ENCODE measurements around the gene SPATC1L. TPM values are rescaled to one million over a fixed set of nuclear protein-coding genes. Genes with fewer than 3 reads are reported as not detected.

The SPATC1L gene
- total RNA-seq, 1 donor from 2014 or later, result 8.6 TPM

DNA sequence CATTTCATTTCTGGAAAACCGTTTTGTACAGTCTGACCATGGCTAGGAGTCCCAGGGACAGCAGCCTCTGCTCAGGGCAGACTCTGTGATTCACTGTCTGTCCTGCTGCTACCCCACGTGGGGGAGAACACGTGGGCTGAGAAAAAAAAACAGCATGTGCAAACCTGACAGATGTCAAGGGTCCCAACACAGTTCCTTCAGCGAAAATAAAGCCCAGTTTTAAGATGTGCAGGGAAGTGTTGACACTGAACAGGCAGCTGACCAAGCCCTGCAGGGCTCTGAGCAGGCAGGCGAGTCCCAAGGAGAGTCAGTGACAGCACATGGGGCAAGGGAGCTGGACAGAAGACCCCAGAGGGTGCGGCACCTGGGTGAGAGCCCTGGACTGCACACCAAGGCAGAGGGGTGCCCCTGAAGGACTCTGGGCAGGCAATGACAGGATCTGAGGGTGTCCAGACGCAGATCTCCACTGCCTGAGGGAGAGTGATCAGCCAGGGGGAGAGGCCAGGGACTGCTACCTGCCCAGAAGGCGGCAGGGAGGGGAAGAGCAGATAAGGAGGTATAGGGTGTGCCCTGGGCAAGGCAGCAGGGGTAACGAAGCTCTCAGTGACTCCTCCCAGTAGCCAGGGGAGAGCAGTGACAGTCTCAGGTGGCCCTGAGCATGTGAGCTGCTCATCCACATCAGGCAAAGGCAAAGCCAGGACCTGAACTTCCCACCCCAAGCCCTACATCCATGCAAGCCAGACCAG lies 5.1 kb upstream of the SPATC1L start:
- Histone ChIP-seq H3K27me3 (ENCODE audit: low read depth) (no peaks in the 10 kb centered on the region), H3K4me1 (peaks cover 7% of the 10 kb centered on the region), H3K9me3 (no peaks in the 10 kb centered on the region), H3K4me3 (no peak overlapping the region), H3K27ac (peak overlapping the region; percentile 83), H3K36me3 (peaks cover 44% of the 10 kb centered on the region)
- intact Hi-C loops (cut with DNase I), result no loop called here
- ATAC-seq, result no peak
- no peak for DNase-seq
- TF ChIP-seq, protein P1, sequence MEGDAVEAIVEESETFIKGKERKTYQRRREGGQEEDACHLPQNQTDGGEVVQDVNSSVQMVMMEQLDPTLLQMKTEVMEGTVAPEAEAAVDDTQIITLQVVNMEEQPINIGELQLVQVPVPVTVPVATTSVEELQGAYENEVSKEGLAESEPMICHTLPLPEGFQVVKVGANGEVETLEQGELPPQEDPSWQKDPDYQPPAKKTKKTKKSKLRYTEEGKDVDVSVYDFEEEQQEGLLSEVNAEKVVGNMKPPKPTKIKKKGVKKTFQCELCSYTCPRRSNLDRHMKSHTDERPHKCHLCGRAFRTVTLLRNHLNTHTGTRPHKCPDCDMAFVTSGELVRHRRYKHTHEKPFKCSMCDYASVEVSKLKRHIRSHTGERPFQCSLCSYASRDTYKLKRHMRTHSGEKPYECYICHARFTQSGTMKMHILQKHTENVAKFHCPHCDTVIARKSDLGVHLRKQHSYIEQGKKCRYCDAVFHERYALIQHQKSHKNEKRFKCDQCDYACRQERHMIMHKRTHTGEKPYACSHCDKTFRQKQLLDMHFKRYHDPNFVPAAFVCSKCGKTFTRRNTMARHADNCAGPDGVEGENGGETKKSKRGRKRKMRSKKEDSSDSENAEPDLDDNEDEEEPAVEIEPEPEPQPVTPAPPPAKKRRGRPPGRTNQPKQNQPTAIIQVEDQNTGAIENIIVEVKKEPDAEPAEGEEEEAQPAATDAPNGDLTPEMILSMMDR (IDR thresholded peaks at IDR 0.05), result no peak

GRCh38 chr21:46188226-46189212 lies 4.3 kb upstream of the SPATC1L start:
- intact Hi-C loops (cut with DNase I), result no loop called here
- Histone ChIP-seq H3K27ac (peak overlapping the region; percentile 83), H3K9me3 (no peaks in the 10 kb centered on the region), H3K27me3 (ENCODE audit: low read depth) (no peaks in the 10 kb centered on the region), H3K4me1 (peaks cover 7% of the 10 kb centered on the region), H3K4me3 (no peak overlapping the region), H3K36me3 (peaks cover 35% of the 10 kb centered on the region)
- ATAC-seq, result peak in 1 of 2 donors; percentile 19
- no peak for DNase-seq
- TF ChIP-seq, protein P1 (IDR thresholded peaks at IDR 0.05), result no peak

- H3K4me3 ChIP-seq, result no peak overlapping the region
- no peak for DNase-seq
- H3K36me3 ChIP-seq, result peaks cover 32% of the 10 kb centered on the region
- no peak for ATAC-seq
- intact Hi-C loops (cut with DNase I), result no loop called here
- H3K27ac ChIP-seq, result no peak overlapping the region
- H3K4me1 ChIP-seq, result peaks cover 7% of the 10 kb centered on the region
- no peaks in the 10 kb centered on the region for H3K9me3 ChIP-seq
- no peaks in the 10 kb centered on the region for H3K27me3 ChIP-seq (ENCODE audit: low read depth)
- TF ChIP-seq, protein P1 (IDR thresholded peaks at IDR 0.05), result no peak
Observed at GRCh38 chr21:46187814-46188213, 3.6 kb upstream of the SPATC1L start.

GRCh38 chr21:46187261-46187660 lies 3.0 kb upstream of the SPATC1L start:
- Histone ChIP-seq H3K4me3 (no peak overlapping the region), H3K4me1 (peaks cover 7% of the 10 kb centered on the region), H3K9me3 (no peaks in the 10 kb centered on the region), H3K27ac (no peak overlapping the region), H3K36me3 (peaks cover 27% of the 10 kb centered on the region), H3K27me3 (ENCODE audit: low read depth) (no peaks in the 10 kb centered on the region)
- ATAC-seq (no peak), DNase-seq (no peak)
- TF ChIP-seq, protein P1 (IDR thresholded peaks at IDR 0.05), result no peak
- intact Hi-C loops (cut with DNase I), result no loop called here

- Histone ChIP-seq H3K9me3 (no peaks in the 10 kb centered on the region), H3K4me3 (no peak overlapping the region)
- DNase-seq, result no peak
Observed at GRCh38 chr21:46185716-46186115, 1.5 kb upstream of the SPATC1L start.

More at GRCh38 chr21:46185716-46186115, 1.5 kb upstream of the SPATC1L start:
- Histone ChIP-seq H3K27ac (peak overlapping the region; percentile 83), H3K36me3 (peaks cover 12% of the 10 kb centered on the region), H3K27me3 (ENCODE audit: low read depth) (no peaks in the 10 kb centered on the region), H3K4me1 (peaks cover 7% of the 10 kb centered on the region)
- no peak for ATAC-seq
- intact Hi-C loops (cut with DNase I), result no loop called here
- TF ChIP-seq, protein P1 (IDR thresholded peaks at IDR 0.05), result no peak

Data from lower lobe of right lung (tissue), 2 donors.